Measurements from ENCODE around the gene LHPP. TPM values are rescaled to one million over a fixed set of nuclear protein-coding genes. Genes with fewer than 3 reads are reported as not detected.

Gene LHPP
- total RNA-seq, 1 experiment from 2014 or later = 6.6 TPM

DNA sequence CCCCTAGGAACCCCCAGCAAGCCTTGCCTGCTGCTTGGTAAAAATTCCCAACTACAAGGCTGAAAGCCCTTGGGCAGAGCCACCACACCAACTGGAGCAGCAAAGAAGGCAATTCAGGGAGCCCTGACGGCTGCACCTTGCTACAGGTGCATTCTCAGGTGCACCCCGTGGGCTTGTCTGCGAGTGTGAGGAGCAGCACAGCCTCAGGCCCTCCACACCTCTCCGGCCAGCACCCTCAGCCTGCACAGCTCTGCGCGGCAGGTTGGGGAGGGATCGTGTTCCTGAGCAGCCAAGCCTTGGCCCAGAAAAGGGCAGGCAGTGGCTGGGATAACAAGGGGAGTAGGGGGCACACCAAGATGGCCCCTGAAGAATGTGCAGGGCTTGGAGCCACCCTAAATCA, 178.4 kb downstream of the LHPP start:
- DNase-seq = no peak
- TF ChIP-seq, protein P1, sequence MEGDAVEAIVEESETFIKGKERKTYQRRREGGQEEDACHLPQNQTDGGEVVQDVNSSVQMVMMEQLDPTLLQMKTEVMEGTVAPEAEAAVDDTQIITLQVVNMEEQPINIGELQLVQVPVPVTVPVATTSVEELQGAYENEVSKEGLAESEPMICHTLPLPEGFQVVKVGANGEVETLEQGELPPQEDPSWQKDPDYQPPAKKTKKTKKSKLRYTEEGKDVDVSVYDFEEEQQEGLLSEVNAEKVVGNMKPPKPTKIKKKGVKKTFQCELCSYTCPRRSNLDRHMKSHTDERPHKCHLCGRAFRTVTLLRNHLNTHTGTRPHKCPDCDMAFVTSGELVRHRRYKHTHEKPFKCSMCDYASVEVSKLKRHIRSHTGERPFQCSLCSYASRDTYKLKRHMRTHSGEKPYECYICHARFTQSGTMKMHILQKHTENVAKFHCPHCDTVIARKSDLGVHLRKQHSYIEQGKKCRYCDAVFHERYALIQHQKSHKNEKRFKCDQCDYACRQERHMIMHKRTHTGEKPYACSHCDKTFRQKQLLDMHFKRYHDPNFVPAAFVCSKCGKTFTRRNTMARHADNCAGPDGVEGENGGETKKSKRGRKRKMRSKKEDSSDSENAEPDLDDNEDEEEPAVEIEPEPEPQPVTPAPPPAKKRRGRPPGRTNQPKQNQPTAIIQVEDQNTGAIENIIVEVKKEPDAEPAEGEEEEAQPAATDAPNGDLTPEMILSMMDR (conservative IDR thresholded peaks at IDR 0.05; ENCODE audit: low read depth, low read length) = no peak
- TF ChIP-seq EZH2 (IDR thresholded peaks at IDR 0.05; ENCODE audit: low read length, unreplicated experiment) (no peak), EZH2phosphoT487 (IDR thresholded peaks at IDR 0.05; ENCODE audit: borderline replicate concordance, low read length) (no peak)
- Histone ChIP-seq H2AFZ (ENCODE audit: low read length) (no peak overlapping the region), H3K79me2 (ENCODE audit: low read length) (no peaks in the 10 kb centered on the region), H3K4me1 (ENCODE audit: insufficient read depth, low read length) (no peaks in the 10 kb centered on the region), H3K27ac (ENCODE audit: low read length) (no peak overlapping the region), H3K27me3 (ENCODE audit: low read length) (no peaks in the 10 kb centered on the region), H3K4me3 (ENCODE audit: low read length) (no peak overlapping the region), H3K36me3 (ENCODE audit: low read depth, low read length) (no peaks in the 10 kb centered on the region), H3K4me2 (ENCODE audit: low read length) (no peak overlapping the region), H3F3A (ENCODE audit: low read length, unreplicated experiment) (no peaks in the 10 kb centered on the region), H3K9ac (ENCODE audit: low read length) (no peak overlapping the region), H4K20me1 (ENCODE audit: low read length) (no peaks in the 10 kb centered on the region), H3K9me3 (ENCODE audit: low read length) (no peaks in the 10 kb centered on the region), H3K9me2 (replicated peaks; ENCODE audit: low read length) (no peaks in the 10 kb centered on the region)
- no TSS peak for BruUV-seq (replicated peaks)
- no peak for ATAC-seq
- POLR2A ChIA-PET (ENCODE audit: unreplicated experiment) = no interaction called here
- intact Hi-C loops (cut with micrococcal nuclease) = no loop called here
- CTCF ChIA-PET = no interaction called here

DNA sequence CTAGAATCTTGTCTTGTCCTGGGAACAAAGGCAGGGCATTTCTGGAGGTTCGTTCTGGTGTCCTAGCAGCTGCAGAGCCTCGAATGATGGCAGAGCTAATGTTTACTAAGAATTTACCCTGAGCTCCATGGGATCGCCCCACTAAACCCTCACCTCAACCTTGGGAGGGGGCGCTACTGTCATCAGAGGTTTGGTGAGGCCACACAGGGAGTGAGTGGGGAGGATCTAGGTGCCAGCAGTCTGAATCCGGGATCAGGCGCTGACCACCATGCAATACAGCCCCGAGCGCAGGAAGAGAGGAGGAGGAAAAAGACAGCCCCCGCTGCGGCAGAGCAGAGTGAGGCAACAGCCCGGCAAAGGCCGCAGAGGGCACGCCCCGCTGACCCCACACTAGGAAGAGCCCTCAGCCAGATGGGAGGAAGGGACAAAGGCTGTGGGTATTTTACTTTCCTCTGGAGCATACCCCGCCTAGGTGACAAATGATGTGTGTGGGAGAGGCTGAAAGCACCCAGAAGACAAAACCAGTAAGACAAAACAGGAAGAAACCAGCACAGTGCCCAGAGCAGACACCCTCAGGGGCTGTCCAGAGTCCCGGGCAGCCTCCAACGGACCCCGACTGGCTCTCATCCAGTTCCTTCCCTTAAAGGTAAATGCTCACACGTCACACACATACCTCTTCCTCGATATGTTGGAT, 179.1 kb downstream of the LHPP start:
- Histone ChIP-seq H2AFZ (ENCODE audit: low read length) (no peak overlapping the region), H3F3A (ENCODE audit: low read length, unreplicated experiment) (no peaks in the 10 kb centered on the region), H3K27ac (ENCODE audit: low read length) (no peak overlapping the region), H3K9ac (ENCODE audit: low read length) (no peak overlapping the region), H3K4me3 (ENCODE audit: low read length) (no peak overlapping the region), H3K9me2 (replicated peaks; ENCODE audit: low read length) (no peaks in the 10 kb centered on the region), H3K79me2 (ENCODE audit: low read length) (no peaks in the 10 kb centered on the region), H3K36me3 (ENCODE audit: low read depth, low read length) (no peaks in the 10 kb centered on the region), H3K4me2 (ENCODE audit: low read length) (no peak overlapping the region), H3K27me3 (ENCODE audit: low read length) (no peaks in the 10 kb centered on the region), H4K20me1 (ENCODE audit: low read length) (no peaks in the 10 kb centered on the region), H3K4me1 (ENCODE audit: insufficient read depth, low read length) (no peaks in the 10 kb centered on the region), H3K9me3 (ENCODE audit: low read length) (no peaks in the 10 kb centered on the region)
- DNase-seq (no peak), ATAC-seq (no peak)
- no TSS peak for BruUV-seq (replicated peaks)
- POLR2A ChIA-PET (ENCODE audit: unreplicated experiment) = no interaction called here
- intact Hi-C loops (cut with micrococcal nuclease) = no loop called here
- CTCF ChIA-PET = no interaction called here
- TF ChIP-seq EZH2 (IDR thresholded peaks at IDR 0.05; ENCODE audit: low read length, unreplicated experiment) (no peak), EZH2phosphoT487 (IDR thresholded peaks at IDR 0.05; ENCODE audit: borderline replicate concordance, low read length) (no peak)
- TF ChIP-seq, protein P1 (conservative IDR thresholded peaks at IDR 0.05; ENCODE audit: low read depth, low read length) = no peak

DNA sequence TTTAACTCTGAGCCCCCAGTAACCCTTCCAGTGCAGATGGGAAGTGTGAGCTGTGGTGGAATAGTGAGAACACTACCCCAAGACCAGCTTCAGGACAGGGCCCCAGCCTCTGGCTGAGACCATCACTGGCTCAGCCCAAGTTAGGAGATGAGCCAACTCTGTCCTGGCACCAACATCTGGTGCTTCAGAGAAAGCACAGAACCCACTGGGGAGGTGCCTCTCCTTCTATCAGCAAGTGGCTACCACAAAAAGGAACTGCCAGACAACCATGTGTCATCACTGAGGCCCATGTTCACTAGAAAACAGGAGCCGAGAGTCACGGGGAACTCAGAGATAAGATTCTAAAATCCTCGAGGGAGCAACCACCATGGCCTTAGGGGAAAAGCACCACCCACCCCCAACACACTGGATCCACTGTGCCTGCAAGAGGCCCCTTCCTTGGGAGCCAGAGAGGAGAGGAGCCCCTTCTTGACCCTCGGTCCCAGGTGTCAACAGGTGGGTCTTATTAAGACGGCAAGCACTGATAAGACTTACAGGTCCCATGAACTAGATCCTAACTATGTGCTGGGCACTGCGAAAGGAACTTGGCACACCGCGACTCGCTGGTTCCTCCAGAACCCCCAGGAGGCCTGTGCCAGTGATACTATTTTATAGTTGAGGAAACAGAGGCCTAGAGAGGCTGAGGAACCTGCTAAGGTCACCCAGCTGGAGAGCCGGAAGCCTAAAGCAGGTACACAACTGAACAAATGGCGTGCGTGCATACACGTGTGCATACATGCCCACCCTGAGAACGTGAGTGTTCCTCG, 179.9 kb downstream of the LHPP start:
- Histone ChIP-seq H3K4me1 (ENCODE audit: insufficient read depth, low read length) (no peaks in the 10 kb centered on the region), H3K36me3 (ENCODE audit: low read depth, low read length) (no peaks in the 10 kb centered on the region), H3K4me2 (ENCODE audit: low read length) (no peak overlapping the region), H4K20me1 (ENCODE audit: low read length) (no peaks in the 10 kb centered on the region), H3F3A (ENCODE audit: low read length, unreplicated experiment) (no peaks in the 10 kb centered on the region), H3K9me3 (ENCODE audit: low read length) (no peaks in the 10 kb centered on the region), H3K9ac (ENCODE audit: low read length) (no peak overlapping the region), H3K27me3 (ENCODE audit: low read length) (no peaks in the 10 kb centered on the region), H2AFZ (ENCODE audit: low read length) (no peak overlapping the region), H3K9me2 (replicated peaks; ENCODE audit: low read length) (no peaks in the 10 kb centered on the region), H3K27ac (ENCODE audit: low read length) (no peak overlapping the region), H3K4me3 (ENCODE audit: low read length) (no peak overlapping the region), H3K79me2 (ENCODE audit: low read length) (no peaks in the 10 kb centered on the region)
- DNase-seq (no peak), ATAC-seq (no peak)
- BruUV-seq (replicated peaks) = no TSS peak
- POLR2A ChIA-PET (ENCODE audit: unreplicated experiment) = no interaction called here
- TF ChIP-seq, protein P1 (conservative IDR thresholded peaks at IDR 0.05; ENCODE audit: low read depth, low read length) = no peak
- TF ChIP-seq EZH2 (IDR thresholded peaks at IDR 0.05; ENCODE audit: low read length, unreplicated experiment) = no peak
- no peak for TF ChIP-seq EZH2phosphoT487 (IDR thresholded peaks at IDR 0.05; ENCODE audit: borderline replicate concordance, low read length)
- intact Hi-C loops (cut with micrococcal nuclease) = no loop called here
- CTCF ChIA-PET = no interaction called here
